NT2/D1 (cell line): Measurements from ENCODE around the gene MDM1.

Experiments used
- DNase-seq: peaks from one replicate; pipeline ENCODE4 v3.0.0-alpha.2; 2011; ENCODE audit warnings: low read depth, low spot score
- H3K27me3 ChIP-seq: 2 replicates; pipeline ENCODE4 v1.6.0; 2011; ENCODE audit warnings: mild to moderate bottlenecking; ENCODE audit not compliant: insufficient read length, insufficient read depth
- H3K36me3 ChIP-seq: 2 replicates; pipeline ENCODE4 v1.6.1; 2011; ENCODE audit warnings: mild to moderate bottlenecking, low read length, mixed read lengths; ENCODE audit not compliant: insufficient read depth, insufficient read length
- H3K4me1 ChIP-seq: 2 replicates; pipeline ENCODE4 v1.5.1; 2011; ENCODE audit not compliant: insufficient read depth, insufficient read length
- H3K4me3 ChIP-seq: 2 replicates; pipeline ENCODE4 v1.5.1; 2011; ENCODE audit warnings: low read depth; ENCODE audit not compliant: insufficient read length
- H3K9ac ChIP-seq: 2 replicates; pipeline ENCODE4 v1.6.0; 2011; ENCODE audit warnings: low read depth; ENCODE audit not compliant: insufficient read length
- H3K9me3 ChIP-seq: 2 replicates; pipeline ENCODE4 v1.5.1; 2011; ENCODE audit warnings: mild to moderate bottlenecking, low read length; ENCODE audit not compliant: insufficient read depth
- SUZ12 ChIP-seq: IDR thresholded peaks from 2 replicates; pipeline ENCODE4 v1.6.1; 2011; ENCODE audit not compliant: insufficient read length, insufficient read depth; ENCODE audit errors: extremely low read depth
- YY1 ChIP-seq: IDR thresholded peaks from 2 replicates; pipeline ENCODE4 v1.6.1; 2011; ENCODE audit not compliant: insufficient read length, insufficient read depth
- ZNF274 ChIP-seq: IDR thresholded peaks from 2 replicates; pipeline ENCODE4 v1.6.1; 2011; ENCODE audit warnings: mild to moderate bottlenecking, low read depth, low read length

MDM1 gene

DNA sequence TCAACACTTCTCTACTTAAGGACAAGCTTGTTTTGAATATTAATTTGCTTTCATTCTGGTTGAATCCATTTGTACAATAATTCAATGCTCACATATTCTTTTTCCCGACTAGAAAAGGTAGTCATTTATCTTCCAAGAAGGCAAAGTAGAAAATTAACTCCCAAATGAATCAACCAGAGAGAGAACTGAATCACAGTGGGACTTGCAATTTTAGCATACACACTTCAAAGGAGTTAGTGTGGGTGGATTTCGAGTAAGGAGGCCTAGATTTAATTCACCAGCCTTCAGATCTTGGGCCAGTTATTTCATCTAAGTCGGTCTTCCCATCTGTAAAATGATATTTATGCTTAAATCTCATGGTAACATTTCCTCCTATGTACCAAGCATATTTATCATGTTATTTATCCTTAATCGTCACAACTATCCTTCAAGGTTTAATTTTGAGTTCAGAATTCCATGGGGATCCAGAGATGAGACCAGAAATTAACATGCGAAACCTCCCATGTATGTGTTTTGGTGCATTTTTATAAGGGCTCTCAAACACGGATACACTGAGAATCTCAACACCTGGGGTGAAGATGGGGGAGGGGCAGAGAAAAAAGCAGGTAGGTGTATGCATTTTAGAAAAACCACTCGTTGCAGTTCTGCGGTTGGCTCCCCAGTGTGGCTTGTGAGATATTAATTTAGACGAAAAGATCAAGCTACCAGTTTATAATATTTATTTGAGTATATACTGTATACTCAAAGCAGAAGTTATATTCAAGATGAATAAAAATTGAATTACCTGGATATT lies 39.8 kb downstream of the MDM1 start:
- no peaks in the 10 kb centered on the region for H3K27me3 ChIP-seq
- no peaks in the 10 kb centered on the region for H3K9me3 ChIP-seq
- TF ChIP-seq YY1 (no peak), ZNF274 (no peak), SUZ12 (no peak)
- no peaks in the 10 kb centered on the region for H3K4me1 ChIP-seq
- no peak for DNase-seq
- H3K36me3 ChIP-seq = no peaks in the 10 kb centered on the region
- no peak overlapping the region for H3K4me3 ChIP-seq
- H3K9ac ChIP-seq = no peak overlapping the region

DNA sequence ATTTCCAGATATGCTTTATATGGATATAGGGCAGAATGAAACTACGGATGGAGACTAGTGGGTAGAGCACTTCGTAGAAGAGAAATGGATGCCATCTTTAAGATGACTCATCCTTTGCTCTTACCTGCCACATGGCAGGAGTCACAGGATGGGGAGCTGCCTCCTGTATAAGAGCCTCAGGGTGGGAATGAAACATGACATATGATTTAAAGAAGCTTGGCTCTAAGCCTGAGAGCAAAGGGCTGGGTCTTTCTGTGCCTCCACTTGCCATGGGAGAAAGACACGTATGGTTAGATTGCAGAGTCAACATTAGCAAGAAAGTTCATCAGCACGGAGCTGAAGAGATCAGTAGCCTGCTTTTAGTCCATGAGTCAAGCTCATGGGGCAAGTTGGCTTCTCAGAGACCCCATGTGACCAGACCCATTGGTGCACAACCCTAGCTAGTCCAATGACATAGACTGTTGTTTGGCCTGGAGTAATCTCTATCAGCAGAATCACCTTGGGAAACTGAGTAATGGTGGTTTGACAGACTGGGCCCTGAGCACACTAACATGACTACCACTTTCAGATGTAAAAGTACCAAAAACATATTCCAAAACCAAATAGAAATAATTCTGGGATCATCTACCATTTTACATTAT lies 40.6 kb downstream of the MDM1 start:
- TF ChIP-seq SUZ12 (no peak), ZNF274 (no peak), YY1 (no peak)
- Histone ChIP-seq H3K9ac (no peak overlapping the region), H3K27me3 (no peaks in the 10 kb centered on the region), H3K4me3 (no peak overlapping the region), H3K9me3 (no peaks in the 10 kb centered on the region), H3K4me1 (no peaks in the 10 kb centered on the region), H3K36me3 (no peaks in the 10 kb centered on the region)
- no peak for DNase-seq

DNA sequence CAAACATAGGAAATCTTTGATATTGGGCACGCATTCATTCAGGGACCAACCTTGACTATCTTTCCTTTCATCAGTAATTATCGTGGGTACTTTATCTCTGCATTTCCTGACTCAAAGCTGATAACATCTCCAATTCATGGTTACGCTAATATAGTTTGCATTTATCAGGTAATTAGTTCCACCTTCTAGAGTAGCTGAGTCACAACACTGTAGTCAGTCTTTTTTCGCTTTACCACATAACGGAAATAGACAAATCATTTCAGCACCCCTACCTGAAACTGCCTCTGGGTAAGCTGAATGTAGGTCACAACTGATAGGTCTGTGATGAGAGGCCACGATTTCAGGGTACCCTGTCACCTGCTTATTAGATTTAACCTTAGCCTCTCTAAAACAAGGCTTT lies 42.0 kb downstream of the MDM1 start:
- Histone ChIP-seq H3K9ac (no peak overlapping the region), H3K9me3 (no peaks in the 10 kb centered on the region), H3K36me3 (no peaks in the 10 kb centered on the region), H3K27me3 (no peaks in the 10 kb centered on the region), H3K4me1 (no peaks in the 10 kb centered on the region), H3K4me3 (no peak overlapping the region)
- DNase-seq = no peak
- TF ChIP-seq SUZ12 = no peak
- no peak for TF ChIP-seq YY1
- no peak for TF ChIP-seq ZNF274

DNA sequence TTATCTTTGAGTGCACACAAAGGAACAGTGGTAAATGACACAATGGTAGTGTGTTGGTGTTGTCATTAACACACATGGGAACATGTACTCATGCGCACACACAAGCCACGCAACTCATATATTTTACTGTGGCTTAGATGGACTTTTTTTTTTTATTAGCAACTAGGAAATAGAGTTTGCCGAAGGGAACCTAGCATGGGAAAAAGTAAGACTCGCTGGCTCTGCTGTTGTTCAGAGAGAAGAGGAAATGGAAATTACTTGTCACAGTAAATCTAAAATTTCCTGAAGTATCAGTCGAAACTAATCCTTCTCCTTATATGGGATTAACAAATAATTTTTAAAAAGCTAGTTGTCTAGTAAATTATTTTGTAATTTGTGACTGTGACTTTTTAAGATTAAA lies 45.1 kb downstream of the MDM1 start:
- TF ChIP-seq ZNF274 (no peak), SUZ12 (no peak), YY1 (no peak)
- no peak for DNase-seq
- no peaks in the 10 kb centered on the region for H3K36me3 ChIP-seq

DNA sequence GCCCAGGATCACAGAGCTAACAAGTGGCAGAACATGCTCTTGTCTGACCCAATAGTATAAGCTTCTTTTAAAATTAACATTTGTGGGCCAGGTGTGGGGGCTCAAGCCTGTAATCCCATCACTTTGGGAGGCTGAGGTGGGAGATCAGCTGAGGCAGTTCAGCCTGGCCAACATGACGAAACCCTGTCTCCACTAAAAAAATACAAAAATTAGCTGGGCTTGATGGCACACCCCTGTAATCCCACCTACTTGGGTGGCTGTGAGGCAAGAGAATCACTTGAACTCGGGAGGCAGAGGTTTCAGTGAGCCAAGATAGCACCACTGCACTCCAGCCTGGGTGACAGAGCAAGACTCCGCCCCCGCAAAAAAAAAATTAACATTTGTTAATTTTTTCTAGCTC lies 45.8 kb downstream of the MDM1 start:
- H3K4me1 ChIP-seq = no peaks in the 10 kb centered on the region
- H3K9ac ChIP-seq = no peak overlapping the region
- no peak for DNase-seq
- H3K36me3 ChIP-seq = no peaks in the 10 kb centered on the region
- TF ChIP-seq YY1 (no peak), ZNF274 (no peak), SUZ12 (no peak)
- no peak overlapping the region for H3K4me3 ChIP-seq
- H3K9me3 ChIP-seq = no peaks in the 10 kb centered on the region
- H3K27me3 ChIP-seq = no peaks in the 10 kb centered on the region

More for the DNA sequence above, 45.1 kb downstream of the MDM1 start:
- Histone ChIP-seq H3K4me1 (no peaks in the 10 kb centered on the region), H3K27me3 (no peaks in the 10 kb centered on the region), H3K9me3 (no peaks in the 10 kb centered on the region), H3K9ac (no peak overlapping the region), H3K4me3 (no peak overlapping the region)

DNA sequence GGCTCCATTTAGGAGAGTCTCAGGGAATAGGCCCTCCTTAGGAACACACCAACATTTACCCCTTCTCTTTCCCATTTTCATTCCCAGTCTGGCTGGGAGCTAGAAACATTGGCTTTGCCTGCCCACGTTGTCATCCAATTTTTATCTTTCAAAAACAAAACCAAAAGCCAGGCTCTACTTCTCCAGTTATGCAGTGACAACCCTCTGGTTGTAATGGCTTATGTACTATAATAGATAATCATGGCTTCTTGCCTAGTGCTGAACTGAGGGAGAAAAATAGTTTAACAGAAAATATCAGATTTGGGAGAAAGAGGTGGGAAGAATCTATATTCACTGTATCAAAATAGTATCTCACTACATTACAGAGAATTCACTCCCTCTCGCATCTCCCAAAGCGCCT lies 46.6 kb downstream of the MDM1 start:
- Histone ChIP-seq H3K36me3 (no peaks in the 10 kb centered on the region), H3K9me3 (no peaks in the 10 kb centered on the region), H3K4me3 (no peak overlapping the region), H3K4me1 (no peaks in the 10 kb centered on the region), H3K9ac (no peak overlapping the region), H3K27me3 (no peaks in the 10 kb centered on the region)
- DNase-seq = no peak
- TF ChIP-seq SUZ12 (no peak), YY1 (no peak), ZNF274 (no peak)

DNA sequence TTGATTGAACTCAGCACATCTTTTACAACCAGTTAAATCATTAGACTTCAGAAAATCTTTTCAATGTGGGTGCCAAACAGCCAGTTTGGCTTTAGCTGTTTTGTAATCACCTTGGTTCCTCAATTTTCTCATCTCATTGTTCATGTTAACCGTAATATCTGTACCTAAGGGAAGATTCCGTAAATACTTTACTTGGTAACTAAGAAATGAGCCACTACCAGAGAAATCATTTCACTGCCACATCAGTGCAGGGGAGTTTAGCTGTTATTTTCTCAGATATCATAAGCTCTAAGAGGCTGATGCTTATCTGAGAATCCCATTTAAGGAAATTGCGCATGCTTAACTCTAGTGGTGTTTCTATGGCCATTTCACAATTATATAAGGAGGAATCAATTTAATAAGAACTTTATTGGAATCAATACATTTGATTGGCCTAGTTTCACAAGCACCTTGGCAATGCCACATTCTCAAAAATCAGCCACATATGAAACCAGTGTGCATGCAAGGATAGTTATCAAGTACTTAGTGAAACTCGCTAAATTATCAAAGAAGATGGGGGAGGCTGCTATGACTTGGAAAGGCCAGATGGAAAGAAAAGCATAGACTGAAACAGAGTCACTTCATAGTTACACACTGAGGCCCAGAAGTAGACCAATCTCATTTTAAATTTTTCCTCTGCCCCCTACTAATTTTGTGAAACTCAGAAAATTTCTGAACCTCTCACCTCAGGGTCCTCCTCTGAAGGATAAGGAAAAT lies 50.7 kb downstream of the MDM1 start:
- Histone ChIP-seq H3K27me3 (no peaks in the 10 kb centered on the region), H3K9me3 (no peaks in the 10 kb centered on the region), H3K36me3 (no peaks in the 10 kb centered on the region), H3K4me1 (no peaks in the 10 kb centered on the region), H3K9ac (no peak overlapping the region), H3K4me3 (no peak overlapping the region)
- DNase-seq = no peak
- TF ChIP-seq SUZ12 (no peak), YY1 (no peak), ZNF274 (no peak)
